Left colon (tissue), 2 donors: ENCODE data around the gene DHX32. TPM values are rescaled to one million over a fixed set of nuclear protein-coding genes. Genes with fewer than 3 reads are reported as not detected.
A peak's percentile ranks its signal among the peaks of the same experiment; 100 is the strongest.
"Not testable (repeated sequence)": the region's sequence is repeated elsewhere in the genome, so short reads cannot be mapped to it uniquely, and the experiment has no call there.

Experiments used
- ATAC-seq: fragments of 200-7000 bp; cut with Tn5 transposase; one replicate; pipeline ENCODE4 v1.9.1; 2020; ENCODE audit warnings: mild to moderate bottlenecking, moderate library complexity
- DNase-seq, 2 donors: peaks; one replicate each; pipeline ENCODE4 v3.0.0-alpha.2; 2020
- intact Hi-C, 2 donors: fragments of 100-400 bp; cut with DNase I in 1 of 2; cut with micrococcal nuclease in 1 of 2; formaldehyde crosslinking; loops; one replicate each; pipeline versions ENCODE4 v1.11.2 to v1.14.0; 2022; cut with DNase I, micrococcal nuclease
- long read RNA-seq: library from polyadenylated mRNA; unstranded; transcript quantifications from one replicate; pipeline ENCODE4 v2.0.0, GENCODE V29; 2021
- total RNA-seq, 2 donors: library from RNA; stranded (reverse); fragmentation: NEBNext Ultra II Directional; extraction: Animal tissue kit (Norgen Biotek cat#: 25700); gene quantifications; one replicate each; pipeline ENCODE4 v1.2.1, GENCODE V29; 2021
- donor health status: DM: no; HTN: no; CAD: no.
- donor health status: DM: yes; HTN: yes; CAD: no.

Gene DHX32
- 10 to 100 TPM; 78.3 to 78.9 TPM for total RNA-seq
- long read RNA-seq, partial matches to known transcripts: 26 of 213 reads
- long read RNA-seq, other reads (novel, unspliced or antisense): 187 of 213 reads

GRCh38 chr10:125881192-125881591 lies at the start of gene DHX32:
Gene DHX32 (minus strand): TSS chr10:125881292. CDS start chr10:125880824, 468 bp downstream.
- intact Hi-C loops: no loop called here
- DNase-seq (no peak), ATAC-seq (no peak)

DNA sequence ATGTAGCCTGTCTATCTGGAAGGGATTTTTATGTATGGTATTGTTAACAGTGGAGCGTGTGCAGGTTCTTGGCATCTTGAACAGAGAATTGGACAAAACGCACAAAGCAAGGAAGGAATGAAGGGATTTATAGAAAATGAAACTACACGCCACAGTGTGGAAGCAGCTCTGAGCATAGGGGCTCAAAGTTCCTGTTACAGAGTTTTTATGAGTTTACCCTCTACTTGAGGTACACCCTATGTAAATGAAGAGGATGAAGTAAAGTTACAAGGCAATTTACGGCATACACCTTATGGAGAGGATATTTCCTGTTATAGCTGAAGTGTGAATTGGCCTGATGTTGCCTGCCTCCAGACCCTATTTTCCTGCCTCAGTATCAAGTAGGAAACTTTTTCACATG lies 48.5 kb upstream of the DHX32 start:
- intact Hi-C loops: no loop called here
- no peak for DNase-seq
- peak; percentile 92 for ATAC-seq

DNA sequence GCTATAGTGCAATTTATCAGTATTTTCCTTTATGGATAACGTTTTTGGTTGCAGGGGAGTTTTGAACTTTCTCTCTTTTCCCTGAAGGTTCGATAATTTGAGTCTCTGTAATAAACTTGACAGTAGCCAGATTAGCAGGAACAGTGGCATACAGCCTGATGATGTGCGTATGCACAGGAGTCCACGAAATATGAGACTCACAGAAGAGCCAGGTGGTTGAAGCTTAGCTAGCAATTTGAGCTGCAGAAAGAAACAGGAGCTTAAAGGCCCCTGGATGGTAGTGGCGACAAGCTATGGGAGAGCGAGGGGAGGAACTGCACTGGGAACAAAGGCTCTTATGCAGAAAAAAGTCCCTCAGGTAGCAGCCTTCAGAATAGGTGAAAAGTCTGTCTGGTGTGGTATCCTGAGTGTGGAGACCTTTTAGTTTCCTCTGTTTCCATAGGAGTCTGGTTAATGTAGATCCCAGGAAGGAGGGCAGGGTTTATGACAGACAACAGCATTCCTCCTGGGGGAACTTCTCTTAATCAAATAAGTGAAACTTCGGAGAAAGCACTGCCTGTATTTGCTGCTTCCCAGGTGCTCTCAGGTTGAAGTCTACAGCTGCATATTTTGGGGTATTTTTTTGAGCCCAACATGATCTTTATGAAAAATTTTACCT lies 48.0 kb upstream of the DHX32 start:
- intact Hi-C loops: no loop called here
- DNase-seq (no peak), ATAC-seq (peak; percentile 55)

DNA sequence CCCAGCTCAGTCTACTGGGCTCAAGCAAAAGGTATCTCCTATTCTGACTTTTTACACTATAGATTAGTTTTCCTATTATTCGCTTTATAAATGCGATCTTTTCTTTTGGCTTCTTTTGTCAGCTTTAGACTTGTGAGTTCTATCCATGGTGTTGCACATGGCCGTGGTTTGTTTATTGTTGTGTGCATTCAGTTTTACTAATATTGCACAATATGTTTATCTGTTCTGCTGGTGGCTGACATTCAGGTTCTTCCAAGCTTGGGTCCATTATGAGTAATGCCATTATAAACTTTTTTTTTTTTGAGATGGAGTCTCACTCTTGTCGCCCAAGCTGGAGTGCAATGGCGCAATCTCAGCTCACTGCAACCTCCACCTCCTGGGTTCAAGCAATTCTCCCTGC lies 46.2 kb upstream of the DHX32 start:
- ATAC-seq, intact Hi-C loops: not testable (repeated sequence)

GRCh38 chr10:125926247-125926646 lies 45.2 kb upstream of the DHX32 start:
- intact Hi-C loops: no loop called here
- DNase-seq: no peak
- no peak for ATAC-seq

More for the DNA sequence above, 46.2 kb upstream of the DHX32 start:
- not testable (repeated sequence) for DNase-seq

DNA sequence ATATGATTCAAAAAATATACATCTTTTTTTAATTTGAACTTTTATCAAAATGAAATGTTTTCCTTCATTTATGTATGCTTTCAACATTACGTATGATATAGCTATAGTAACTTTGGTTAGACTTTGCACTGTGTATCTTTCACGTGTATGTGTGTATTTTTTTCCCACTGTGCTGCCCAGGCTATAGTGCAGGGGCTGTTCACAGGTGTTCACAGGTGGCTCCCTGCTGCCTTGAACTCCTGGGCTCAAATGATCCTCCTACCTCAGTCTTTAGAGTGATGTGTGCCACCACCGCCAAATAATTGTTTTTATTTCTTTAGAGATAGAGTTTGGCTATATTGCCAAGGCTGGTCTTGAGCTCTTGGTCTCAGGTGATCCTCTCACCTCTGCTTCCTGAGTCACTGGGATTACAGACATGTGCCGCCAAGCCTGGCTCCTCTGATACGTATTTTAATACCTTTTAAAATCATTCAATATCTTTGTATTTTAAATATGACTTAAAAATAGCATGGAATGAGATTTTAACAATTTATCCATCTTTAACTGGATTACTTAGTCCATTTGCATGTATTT lies 44.3 kb upstream of the DHX32 start:
- intact Hi-C loops: no loop called here
- no peak for DNase-seq
- ATAC-seq: peak; percentile 64

- intact Hi-C loops, DNase-seq, ATAC-seq: not testable (repeated sequence)
These were observed 40.7 kb upstream of the DHX32 start for GRCh38 chr10:125921643-125922306.

GRCh38 chr10:125917704-125918361 lies 36.7 kb upstream of the DHX32 start:
- ATAC-seq, intact Hi-C loops: not testable (repeated sequence)

DNA sequence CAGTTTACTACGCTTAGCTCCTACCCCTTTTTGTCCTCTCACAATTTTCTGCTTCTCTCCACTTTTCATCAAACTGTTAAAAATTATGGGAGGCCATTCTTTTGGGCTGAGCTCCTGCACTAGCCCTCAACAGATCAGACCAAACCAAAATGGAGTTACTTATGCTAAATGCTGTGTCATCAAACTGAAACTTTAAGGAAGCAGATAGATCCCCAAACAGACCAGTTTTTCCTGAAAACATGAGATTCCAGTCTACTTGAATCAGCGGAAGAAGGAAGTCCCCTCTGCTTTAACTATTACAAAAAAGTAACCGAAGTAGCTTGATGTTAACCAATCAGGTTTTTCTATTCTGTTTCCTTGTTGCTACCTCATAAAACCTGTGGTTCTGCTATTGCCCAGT lies 35.9 kb upstream of the DHX32 start:
- intact Hi-C loops: no loop called here
- DNase-seq (no peak), ATAC-seq (peak; percentile 41)

More at GRCh38 chr10:125917704-125918361, 36.7 kb upstream of the DHX32 start:
- DNase-seq: not testable (repeated sequence)

- peak; percentile 51 for ATAC-seq
- intact Hi-C loops, DNase-seq: not testable (repeated sequence)
These were observed 32.2 kb upstream of the DHX32 start for GRCh38 chr10:125913277-125913676.

DNA sequence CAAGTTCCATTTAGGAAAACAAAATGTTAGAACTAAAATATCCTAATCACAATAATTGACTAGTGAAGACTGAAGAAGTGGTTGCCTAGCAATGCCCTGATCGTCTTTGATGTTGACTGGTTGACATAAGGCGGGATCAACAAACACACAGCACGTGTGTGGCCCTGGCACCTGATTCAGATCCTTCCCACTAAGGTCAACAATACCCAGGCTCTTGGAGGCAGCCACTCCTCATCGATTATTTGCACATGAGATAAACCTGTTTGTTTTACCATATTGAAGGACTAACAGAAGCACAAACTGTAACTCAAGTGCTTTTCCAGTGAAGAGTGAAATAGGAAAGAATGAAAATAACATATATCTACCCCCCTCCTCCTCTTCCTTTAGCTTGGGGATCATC lies 30.9 kb upstream of the DHX32 start:
- intact Hi-C loops: no loop called here

GRCh38 chr10:125911145-125911544 lies 30.1 kb upstream of the DHX32 start:
- intact Hi-C loops: no loop called here
- peak; percentile 70 for ATAC-seq

More for the DNA sequence above, 30.9 kb upstream of the DHX32 start:
- peak; percentile 69 to 84 for DNase-seq
- ATAC-seq: peak; percentile 81

GRCh38 chr10:125909491-125909890 lies 28.4 kb upstream of the DHX32 start:
- ATAC-seq, intact Hi-C loops, DNase-seq: not testable (repeated sequence)

More at GRCh38 chr10:125911145-125911544, 30.1 kb upstream of the DHX32 start:
- DNase-seq: peak; percentile 34 to 51

GRCh38 chr10:125908813-125909212 lies 27.7 kb upstream of the DHX32 start:
- intact Hi-C loops, ATAC-seq, DNase-seq: not testable (repeated sequence)

DNA sequence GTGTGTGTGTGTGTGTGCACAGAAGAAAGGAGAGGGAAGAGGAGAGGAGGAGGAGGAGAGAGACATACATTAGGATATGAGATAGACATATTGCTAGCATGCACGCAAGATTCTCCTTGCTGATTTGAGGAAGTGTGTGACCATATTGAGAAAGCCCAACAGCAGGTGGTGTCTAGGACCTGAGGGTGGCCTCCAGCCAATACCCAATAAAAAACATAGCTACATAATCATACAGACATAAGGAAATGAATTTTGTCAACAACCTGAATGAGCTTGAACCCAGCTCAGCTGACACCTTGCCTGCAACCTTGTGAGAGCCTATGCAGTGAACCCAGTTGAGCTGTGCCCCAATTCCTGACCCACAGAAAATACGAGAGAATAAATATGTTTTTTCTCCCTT lies 26.5 kb upstream of the DHX32 start:
- peak; percentile 77 for ATAC-seq
- intact Hi-C loops: not testable (repeated sequence)
- DNase-seq: peak; percentile 37 to 73

- not testable (repeated sequence) for ATAC-seq
These were observed 24.2 kb upstream of the DHX32 start for GRCh38 chr10:125905069-125905994.

DNA sequence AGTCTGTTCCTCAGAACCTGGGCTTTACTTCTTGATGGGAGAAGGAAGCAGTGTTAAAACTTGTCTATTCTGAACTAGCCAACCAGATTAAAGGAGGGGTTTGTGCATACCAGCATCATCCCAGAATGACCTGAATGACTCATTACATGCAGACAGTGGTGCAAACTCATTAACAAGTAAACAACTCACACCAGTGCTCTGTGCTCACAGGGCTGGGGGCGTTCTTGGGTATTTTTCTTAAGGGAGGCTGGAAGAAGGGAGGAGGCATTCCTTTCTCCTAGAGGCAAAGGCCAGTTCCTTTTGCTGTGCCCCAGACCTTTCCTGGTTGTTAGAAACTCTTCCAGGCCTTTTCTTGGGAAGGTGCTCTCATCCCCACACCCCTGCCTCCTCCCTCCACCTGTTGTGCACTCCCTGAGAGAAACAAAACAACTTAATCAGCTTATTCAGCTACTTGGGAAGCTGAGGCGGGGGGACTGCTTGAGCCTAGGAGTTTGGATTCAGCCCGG lies 22.1 kb upstream of the DHX32 start:
- DNase-seq, ATAC-seq, intact Hi-C loops: not testable (repeated sequence)

More at GRCh38 chr10:125905069-125905994, 24.2 kb upstream of the DHX32 start:
- intact Hi-C loops, DNase-seq: not testable (repeated sequence)

DNA sequence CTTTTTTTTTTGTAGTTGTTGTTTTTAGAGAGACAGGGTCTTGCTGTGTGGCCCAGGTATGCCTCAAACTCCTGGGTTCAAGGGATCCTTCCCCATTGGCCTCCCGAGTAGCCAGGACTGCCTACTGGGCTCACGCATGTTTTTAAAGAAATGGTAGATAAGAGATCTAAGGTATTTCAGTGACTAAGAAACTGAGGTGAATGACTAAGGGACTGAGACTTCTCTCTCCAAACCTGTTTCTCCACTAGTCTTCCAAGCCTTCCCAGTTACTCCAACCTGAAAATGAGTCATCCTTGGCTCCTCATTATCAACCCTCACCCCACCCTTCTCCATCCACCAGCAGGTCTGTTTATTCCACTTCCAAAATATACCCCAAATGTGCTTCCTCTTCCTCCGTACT lies 19.9 kb upstream of the DHX32 start:
- intact Hi-C loops, DNase-seq, ATAC-seq: not testable (repeated sequence)
